IMR-90 (cell line): Measurements from ENCODE around the gene NKIRAS1. TPM values are rescaled to one million over a fixed set of nuclear protein-coding genes. Genes with fewer than 3 reads are reported as not detected.
"Not testable (repeated sequence)": the region's sequence is repeated elsewhere in the genome, so short reads cannot be mapped to it uniquely, and the experiment has no call there.

ENCODE experiments used
- ATAC-seq: fragments of 200-7000 bp; cut with Tn5 transposase; 2 replicates; pipeline ENCODE4 v1.9.1; 2020; ENCODE audit warnings: low read depth, mild to moderate bottlenecking, moderate library complexity
- BruUV-seq: library from RNA; stranded (reverse); fragments of 400-500 nt; replicated peaks from 2 replicates; lab custom pipeline; 2021; lab: Mats Ljungman, UMichigan
- CTCF ChIA-PET: fragments of 300-600 bp; formaldehyde crosslinking; extraction: SDS; loops from one replicate; lab custom pipeline; 2021; ENCODE audit warnings: antibody characterized with exemption; lab: Yijun Ruan, JAX
- POLR2A ChIA-PET: fragments of 300-600 bp; sonication (Branson Sonifier 250); formaldehyde crosslinking; loops from one replicate; lab custom pipeline; 2022; ENCODE audit warnings: antibody characterized with exemption; ENCODE audit not compliant: unreplicated experiment; lab: Charles Lee
- DNase-seq: peaks from one replicate; pipeline ENCODE4 v3.0.0; 2013
- H2AFZ ChIP-seq: replicated peaks from 2 replicates; pipeline ENCODE3; 2013; ENCODE audit warnings: low read length, mild to moderate bottlenecking; ENCODE audit not compliant: poor library complexity
- H2AK5ac ChIP-seq: 2 replicates; pipeline ENCODE4 v1.6.1; 2013; ENCODE audit warnings: low read depth, low read length, inconsistent platforms
- H2AK9ac ChIP-seq: replicated peaks from 2 replicates; pipeline ENCODE3; 2013; ENCODE audit warnings: mild to moderate bottlenecking, low read depth, low read length, moderate library complexity; ENCODE audit not compliant: poor library complexity
- H2BK120ac ChIP-seq: 2 replicates; pipeline ENCODE4 v1.6.1; 2013; ENCODE audit warnings: low read depth, low read length, inconsistent platforms
- H2BK15ac ChIP-seq: 3 replicates; pipeline ENCODE4 v1.6.1; 2013; ENCODE audit warnings: low read depth, low read length, inconsistent platforms
- H2BK20ac ChIP-seq: 2 replicates; pipeline ENCODE4 v1.6.1; 2013; ENCODE audit warnings: low read depth, mild to moderate bottlenecking, inconsistent platforms, low read length, moderate library complexity
- H2BK5ac ChIP-seq: 2 replicates; pipeline ENCODE4 v1.6.1; 2013; ENCODE audit warnings: mild to moderate bottlenecking, low read depth, low read length, inconsistent platforms; ENCODE audit not compliant: poor library complexity, severe bottlenecking
- H3K14ac ChIP-seq: replicated peaks from 2 replicates; pipeline ENCODE4 v1.6.1; 2013; ENCODE audit warnings: low read depth, low read length, inconsistent platforms
- H3K18ac ChIP-seq: 2 replicates; pipeline ENCODE4 v1.6.1; 2013; ENCODE audit warnings: low read depth, low read length, control low read depth
- H3K23ac ChIP-seq: 2 replicates; pipeline ENCODE4 v1.6.1; 2013; ENCODE audit warnings: low read depth, low read length, inconsistent platforms
- H3K27ac ChIP-seq: 2 replicates; pipeline ENCODE4 v1.5.1; 2013; ENCODE audit warnings: mild to moderate bottlenecking, control low read depth, low read length; ENCODE audit not compliant: insufficient read depth
- H3K27me3 ChIP-seq: 2 replicates; pipeline ENCODE4 v1.6.1; 2013; ENCODE audit warnings: low read length; ENCODE audit not compliant: control insufficient read depth, insufficient read depth
- H3K36me3 ChIP-seq: 2 replicates; pipeline ENCODE4 v1.6.1; 2013; ENCODE audit warnings: low read length, mixed read lengths; ENCODE audit not compliant: control insufficient read depth, insufficient read depth
- H3K4ac ChIP-seq: 2 replicates; pipeline ENCODE4 v1.6.1; 2013; ENCODE audit warnings: low read depth, low read length, inconsistent platforms
- H3K4me1 ChIP-seq: 2 replicates; pipeline ENCODE4 v1.6.1; 2013; ENCODE audit warnings: low read length, mixed read lengths; ENCODE audit not compliant: control insufficient read depth, insufficient read depth
- H3K4me2 ChIP-seq: 2 replicates; pipeline ENCODE4 v1.6.1; 2013; ENCODE audit warnings: low read depth, mild to moderate bottlenecking, control low read depth, low read length, moderate library complexity
- H3K4me3 ChIP-seq: 2 replicates; pipeline ENCODE4 v1.5.1; 2013; ENCODE audit warnings: low read depth, mild to moderate bottlenecking, control low read depth, low read length, moderate library complexity; ENCODE audit not compliant: insufficient read depth
- H3K56ac ChIP-seq: 2 replicates; pipeline ENCODE4 v1.6.1; 2013; ENCODE audit warnings: low read length, inconsistent platforms; ENCODE audit not compliant: insufficient read depth; ENCODE audit errors: extremely low read depth
- H3K79me1 ChIP-seq, 2 experiments: 2 replicates each; pipeline ENCODE4 v1.6.1; 2013; ENCODE audit warnings: low read length in 2 of 2, inconsistent platforms in 1 of 2, low read depth in 1 of 2
- H3K9ac ChIP-seq: 2 replicates; pipeline ENCODE4 v1.6.1; 2013; ENCODE audit warnings: low read depth, low read length, control low read depth
- H3K9me1 ChIP-seq: 2 replicates; pipeline ENCODE4 v1.6.1; 2013; ENCODE audit warnings: low read length, inconsistent platforms; ENCODE audit not compliant: insufficient read depth
- H3K9me3 ChIP-seq: 2 replicates; pipeline ENCODE4 v1.6.1; 2013; ENCODE audit warnings: low read length; ENCODE audit not compliant: control insufficient read depth, insufficient read depth
- H4K20me1 ChIP-seq: 2 replicates; pipeline ENCODE4 v1.6.1; 2013; ENCODE audit warnings: low read length, inconsistent platforms; ENCODE audit not compliant: insufficient read depth
- H4K5ac ChIP-seq: 2 replicates; pipeline ENCODE4 v1.6.1; 2013; ENCODE audit warnings: mild to moderate bottlenecking, low read depth, low read length, control low read depth
- H4K8ac ChIP-seq, 2 experiments: 2 replicates each; pipeline ENCODE4 v1.6.1; 2013; ENCODE audit warnings: low read depth in 2 of 2, low read length in 2 of 2, control low read depth in 1 of 2, inconsistent platforms in 1 of 2
- H4K91ac ChIP-seq: 2 replicates; pipeline ENCODE4 v1.6.1; 2013; ENCODE audit warnings: low read depth, low read length, inconsistent platforms; ENCODE audit not compliant: insufficient read depth
- WGBS, 2 experiments: methylation state at CpG; one replicate each; pipeline versions ENCODE4 v1.1.5 to v1.1.7; 2013; ENCODE audit warnings: missing lambda C conversion rate in 2 of 2; ENCODE audit not compliant: insufficient read length in 1 of 2; ENCODE audit errors: extremely low coverage in 2 of 2; 5-methylcytosine and 5-hydroxymethylcytosine counted together
- dilution Hi-C: fragments of 300-500 bp; cut with HindIII; formaldehyde crosslinking; loops from one replicate; pipeline ENCODE4 v1.14.3; 2018; ENCODE audit warnings: low sequenced_read_pairs; ENCODE audit not compliant: unreplicated experiment
- in situ Hi-C: fragments of 300-500 bp; cut with MboI; formaldehyde crosslinking; loops from 3 replicates; pipeline ENCODE4 v1.14.3; 2019; ENCODE audit warnings: low sequenced_read_pairs, inconsistent platforms, mixed read lengths
- intact Hi-C: fragments of 100-400 bp; cut with micrococcal nuclease; formaldehyde crosslinking; loops from 2 replicates; pipeline ENCODE4 v1.10.0; 2022
- polyA plus RNA-seq, 3 experiments: library from polyadenylated mRNA; depleted of rRNA; stranded (reverse); fragments of >200 nt; gene quantifications; 2 replicates each; pipeline ENCODE4 v1.2.3, GENCODE V29; 2012; ENCODE audit warnings: low replicate concordance in 1 of 3
- total RNA-seq: library from RNA; depleted of rRNA; stranded (reverse); fragments of >200 nt; gene quantifications from 2 replicates; pipeline ENCODE4 v1.2.3, GENCODE V29; 2012

The NKIRAS1 gene
- total and polyA plus RNA-seq, 2 of the 4 experiments (the other 2 are of a cell fraction), result 6.1 to 6.8 TPM

GRCh38 chr3:23881993-23882392 lies 34.8 kb downstream of the NKIRAS1 start:
- in situ Hi-C loops, result loop anchor here (25.0 kb wide), 2 partner anchors 355 to 805 kb away; no protein-coding TSS in a partner anchor
- ATAC-seq, BruUV-seq, H3K9me3 ChIP-seq, H3K4ac ChIP-seq, H3K14ac ChIP-seq, intact Hi-C loops, H3K4me2 ChIP-seq, H3K27ac ChIP-seq, dilution Hi-C loops, H2BK120ac ChIP-seq, H3K9ac ChIP-seq, H3K27me3 ChIP-seq, POLR2A ChIA-PET, H3K4me1 ChIP-seq, H3K56ac ChIP-seq, H2BK15ac ChIP-seq, CTCF ChIA-PET, H3K4me3 ChIP-seq, H2AFZ ChIP-seq, H4K91ac ChIP-seq, H2AK5ac ChIP-seq, H2BK5ac ChIP-seq, H2BK20ac ChIP-seq, H4K5ac ChIP-seq, H3K23ac ChIP-seq, H3K36me3 ChIP-seq, H3K18ac ChIP-seq, H4K8ac ChIP-seq, H3K9me1 ChIP-seq, H2AK9ac ChIP-seq, DNase-seq: not testable (repeated sequence)
- Histone ChIP-seq H3K79me1 (peaks cover 20 to 57% of the 10 kb centered on the region in 2 experiments), H4K20me1 (peaks cover 15% of the 10 kb centered on the region)
- WGBS, 2 experiments, result no CpG with 5 or more reads among the region's 4 CpGs
